Adrenal gland (tissue), 12 donors: ENCODE results near the gene NIP7. TPM values are rescaled to one million over a fixed set of nuclear protein-coding genes. Genes with fewer than 3 reads are reported as not detected.

Source experiments
- DNase-seq, 7 donors: peaks; one replicate each; pipeline ENCODE4 v3.0.0-alpha.2; 2019 to 2020
- H3K27ac ChIP-seq, 5 donors: fragments of 200-600 bp; sonication (generic) in 4 of 5; 1 replicate in 3 of 5; 2 replicates in 2 of 5; pipeline versions ENCODE4 v1.5.1 to v1.8.0; 2016 to 2020; ENCODE audit warnings: mild to moderate bottlenecking in 1 of 5
- H3K27me3 ChIP-seq: fragments of 200-600 bp; 2 replicates; pipeline ENCODE4 v1.8.0; 2021
- H3K36me3 ChIP-seq, 2 donors: fragments of 200-600 bp; replicated peaks in 1 of 2; 1 replicate in 1 of 2; 2 replicates in 1 of 2; pipeline versions ENCODE4 v1.5.1 to v1.8.0; 2018 to 2022
- H3K4me1 ChIP-seq, 2 donors: fragments of 200-600 bp; replicated peaks in 1 of 2; 1 replicate in 1 of 2; 2 replicates in 1 of 2; pipeline versions ENCODE4 v1.5.1 to v1.8.0; 2018 to 2021
- H3K4me3 ChIP-seq, 4 donors: fragments of 200-600 bp; sonication (generic) in 3 of 4; one replicate each; pipeline ENCODE4 v1.5.1; 2016 to 2018
- H3K9me3 ChIP-seq, 3 donors: fragments of 200-600 bp; sonication (generic) in 1 of 3; replicated peaks in 1 of 3; 1 replicate in 2 of 3; 2 replicates in 1 of 3; pipeline versions ENCODE4 v1.5.1 to v1.8.0; 2016 to 2021
- CTCF ChIP-seq, 6 experiments: fragments of 450-650 bp in 4 of 6; fragments of 200-600 bp in 2 of 6; sonication (generic) in 1 of 6; IDR thresholded peaks; 1 replicate in 5 of 6; 2 replicates in 1 of 6; pipeline versions ENCODE4 v1.5.1 to v1.8.0; 2016 to 2021; ENCODE audit warnings: antibody characterized with exemption in 6 of 6, mild to moderate bottlenecking in 2 of 6, moderate library complexity in 1 of 6
- POLR2A ChIP-seq, 2 donors: fragments of 450-650 bp; IDR thresholded peaks; one replicate each; pipeline ENCODE4 v1.6.1; 2017; ENCODE audit warnings: antibody characterized with exemption in 2 of 2, mild to moderate bottlenecking in 2 of 2, moderate library complexity in 1 of 2
- WGBS, 4 donors: extraction: QIAGEN DNeasy Blood & Tissue Kit in 2 of 4; methylation state at CpG; one replicate each; pipeline versions ENCODE4 v1.1.5 to v1.1.7; 2013 to 2017; 5-methylcytosine and 5-hydroxymethylcytosine counted together
- intact Hi-C, 2 donors: fragments of 100-400 bp; cut with DNase I; formaldehyde crosslinking; loops; one replicate each; pipeline versions ENCODE4 v1.14.1 to v1.15.0; 2022 to 2023
- polyA plus RNA-seq, 3 donors: library from polyadenylated mRNA; stranded (reverse); fragments of 200-250 nt in 2 of 3; fragments of 350-450 nt in 1 of 3; fragmentation: Illumina TruSeq in 1 of 3; extraction: RNeasy Lipid Tissue Mini Kit (QIAGEN cat#74804) in 1 of 3; gene quantifications; one replicate each; pipeline ENCODE4 v1.2.3, GENCODE V29; 2013 to 2014
- total RNA-seq, 9 donors: library from RNA; depleted of rRNA in 4 of 9; stranded (reverse); fragments of >200 nt in 4 of 9; fragments of 120-200 nt in 1 of 9; fragmentation: NEBNext Ultra II Directional in 1 of 9; extraction: Animal tissue kit (Norgen Biotek cat#: 25700) in 1 of 9; gene quantifications; one replicate each; pipeline versions ENCODE4 v1.1.0 to v1.2.4, GENCODE V29; 2013 to 2023
- donor health status: healthy with polysubstance abuse.
- donor health status: Bipolar disorder and iron deficiency.
- donor health status: DM: yes; HTN: yes; CAD: no.
- donor health status: DM: no; HTN: no; CAD: no.
- donor health status: DM: no; HTN: no; CAD: no.
- donor health status: DM: yes; HTN: yes; CAD: no.

Gene NIP7
- total and polyA plus RNA-seq, 12 donors, result 10.5 to 38.0 (median 21.6) TPM

GRCh38 chr16:69310653-69311532 is 28.7 kb upstream of the NIP7 start, which contains the start of gene VPS4A:
Gene VPS4A (plus strand): TSS chr16:69311350. CDS start chr16:69311512, 162 bp downstream.
- DNase-seq, result peak; percentile 96 to 98 (median 97)
- Histone ChIP-seq H3K4me1 (peaks cover 18 to 24% of the 10 kb centered on the region in 2 donors), H3K9me3 (no peaks in the 10 kb centered on the region), H3K36me3 (peaks cover 0 to 12% of the 10 kb centered on the region in 2 donors), H3K27ac (peak within 1 kb of the TSS; percentile 47 to 96 (median 91)), H3K27me3 (no peaks in the 10 kb centered on the region), H3K4me3 (peak within 1 kb of the TSS; percentile 53 to 88 (median 74))
- TF ChIP-seq CTCF (IDR thresholded peaks at IDR 0.05) (peak; percentile 45 to 98 (median 80)), POLR2A (IDR thresholded peaks at IDR 0.05) (peak; percentile 85 to 89)
- intact Hi-C loops, result no loop called here
- 7 to 34% (median 8%) methylated on average over 16 to 70 of the region's 70 CpGs for WGBS, 4 donors

GRCh38 chr16:69311533-69312387 is 27.8 kb upstream of the NIP7 start:
- Histone ChIP-seq H3K4me3 (peak overlapping the region; percentile 53 to 88 (median 74)), H3K4me1 (peaks cover 18 to 30% of the 10 kb centered on the region in 2 donors), H3K9me3 (no peaks in the 10 kb centered on the region), H3K36me3 (peaks cover 0 to 21% of the 10 kb centered on the region in 2 donors), H3K27ac (peak overlapping the region; percentile 47 to 96 (median 91)), H3K27me3 (no peaks in the 10 kb centered on the region)
- TF ChIP-seq CTCF (IDR thresholded peaks at IDR 0.05) (no peak), POLR2A (IDR thresholded peaks at IDR 0.05) (no peak)
- peak in 5 of 7 donors; percentile 42 to 66 (median 47) for DNase-seq
- intact Hi-C loops, result no loop called here
- 2 to 8% (median 2%) methylated on average over 16 to 59 of the region's 59 CpGs for WGBS, 4 donors

GRCh38 chr16:69313469-69313868 is 26.1 kb upstream of the NIP7 start:
- WGBS, 4 donors, result 92 to 97% (median 96%) methylated on average over 5 of the region's 5 CpGs
- DNase-seq, result no peak
- H3K27ac ChIP-seq, result no peak overlapping the region
- H3K4me1 ChIP-seq, result peaks cover 18 to 30% of the 10 kb centered on the region in 2 donors
- H3K9me3 ChIP-seq, result no peaks in the 10 kb centered on the region
- intact Hi-C loops, result no loop called here
- TF ChIP-seq CTCF (IDR thresholded peaks at IDR 0.05), result no peak
- TF ChIP-seq POLR2A (IDR thresholded peaks at IDR 0.05), result no peak
- H3K4me3 ChIP-seq, result no peak overlapping the region
- H3K27me3 ChIP-seq, result no peaks in the 10 kb centered on the region
- peaks cover 0 to 37% of the 10 kb centered on the region in 2 donors for H3K36me3 ChIP-seq

- Histone ChIP-seq H3K4me3 (no peak overlapping the region), H3K27ac (peak overlapping the region in 2 of 5 donors; percentile 8 to 86), H3K27me3 (no peaks in the 10 kb centered on the region), H3K4me1 (peaks cover 18 to 30% of the 10 kb centered on the region in 2 donors), H3K9me3 (no peaks in the 10 kb centered on the region), H3K36me3 (peaks cover 0 to 48% of the 10 kb centered on the region in 2 donors)
- no peak for TF ChIP-seq POLR2A (IDR thresholded peaks at IDR 0.05)
- TF ChIP-seq CTCF (IDR thresholded peaks at IDR 0.05), result no peak
- intact Hi-C loops, result no loop called here
- no peak for DNase-seq
- 82 to 90% (median 85%) methylated on average over 10 to 11 of the region's 11 CpGs for WGBS, 4 donors
Observed at GRCh38 chr16:69314534-69314933, 25.0 kb upstream of the NIP7 start.
